Measurements from ENCODE around the gene PRKCA.

- TF ChIP-seq CTCF (IDR thresholded peaks at IDR 0.05; ENCODE audit: low read depth, low read length, poor library complexity, severe bottlenecking) (no peak), EZH2phosphoT487 (IDR thresholded peaks at IDR 0.05; ENCODE audit: borderline replicate concordance, low read length) (no peak)
Measured at GRCh38 chr17:66299711-66300110, 2.7 kb upstream of the PRKCA start.

Measured in DOHH2 (cell line).